Smooth muscle cell (in vitro differentiated cells): Measurements from ENCODE around the gene C16orf87. TPM values are rescaled to one million over a fixed set of nuclear protein-coding genes. Genes with fewer than 3 reads are reported as not detected.

Source experiments
- DNase-seq: peaks from one replicate; lab custom pipeline; 2025; ENCODE audit not compliant: unreplicated experiment; lab: John Stamatoyannopoulos, UW
- H2AFZ ChIP-seq: fragments of 200-600 bp; sonication (generic); 2 replicates; pipeline ENCODE4 v1.6.0; 2016; ENCODE audit warnings: antibody characterized with exemption, low read depth, mild to moderate bottlenecking
- H3F3A ChIP-seq: fragments of 200-600 bp; sonication (generic); 2 replicates; pipeline ENCODE4 v1.6.0; 2017; ENCODE audit warnings: antibody characterized with exemption, low read depth
- H3K27ac ChIP-seq: fragments of 200-600 bp; sonication (generic); 2 replicates; pipeline ENCODE4 v1.5.1; 2016; ENCODE audit warnings: low read depth, mild to moderate bottlenecking
- H3K27me3 ChIP-seq: fragments of 200-600 bp; sonication (generic); 2 replicates; pipeline ENCODE4 v1.6.1; 2016; ENCODE audit warnings: low read depth, mild to moderate bottlenecking
- H3K36me3 ChIP-seq: fragments of 200-600 bp; sonication (generic); 2 replicates; pipeline ENCODE4 v1.5.1; 2016; ENCODE audit warnings: low read depth
- H3K4me1 ChIP-seq: fragments of 200-600 bp; sonication (generic); 2 replicates; pipeline ENCODE4 v1.5.1; 2016; ENCODE audit warnings: low read depth
- H3K4me2 ChIP-seq: fragments of 200-600 bp; sonication (generic); 2 replicates; pipeline ENCODE4 v1.6.0; 2016; ENCODE audit warnings: mild to moderate bottlenecking
- H3K4me3 ChIP-seq: fragments of 200-600 bp; sonication (generic); 2 replicates; pipeline ENCODE4 v1.5.1; 2016; ENCODE audit warnings: mild to moderate bottlenecking
- H3K79me2 ChIP-seq: fragments of 200-600 bp; sonication (generic); 2 replicates; pipeline ENCODE4 v1.6.0; 2016; ENCODE audit warnings: low read depth, mild to moderate bottlenecking
- H3K9ac ChIP-seq: fragments of 200-600 bp; sonication (generic); 2 replicates; pipeline ENCODE4 v1.6.0; 2016; ENCODE audit warnings: low read depth
- H3K9me3 ChIP-seq: fragments of 200-600 bp; sonication (generic); replicated peaks from 2 replicates; pipeline ENCODE4 v1.5.1; 2016; ENCODE audit warnings: low read depth
- H4K20me1 ChIP-seq: fragments of 200-600 bp; sonication (generic); 2 replicates; pipeline ENCODE4 v1.6.0; 2016; ENCODE audit warnings: low read depth
- WGBS: methylation state at CpG from one replicate; pipeline ENCODE4 v1.1.7; 2016; ENCODE audit warnings: low lambda C conversion rate; 5-methylcytosine and 5-hydroxymethylcytosine counted together
- polyA plus RNA-seq: library from polyadenylated mRNA; unstranded; fragments of >200 nt; fragmentation: Nextera tagmentation; extraction: Ambion mirVana; gene quantifications from 2 replicates; pipeline ENCODE4 v1.2.1, GENCODE V29; 2016
- total RNA-seq: library from RNA; depleted of rRNA; stranded (reverse); fragments of >200 nt; gene quantifications from 2 replicates; pipeline ENCODE4 v1.2.3, GENCODE V29; 2014
- TF ChIP-seq, protein P1 (sequence below): fragments of 200-600 bp; sonication (generic); IDR thresholded peaks from 2 replicates; pipeline ENCODE4 v1.5.1; 2017; ENCODE audit warnings: borderline replicate concordance, mild to moderate bottlenecking, antibody characterized with exemption; ENCODE audit not compliant: insufficient read depth, poor library complexity, severe bottlenecking

Gene C16orf87
- total and polyA plus RNA-seq, 2 experiments from 2014 or later, result 19.6 to 21.5 TPM

GRCh38 chr16:46848768-46849764, 18.1 kb upstream of the C16orf87 start:
- H4K20me1 ChIP-seq, result no peaks in the 10 kb centered on the region
- no peaks in the 10 kb centered on the region for H3K36me3 ChIP-seq
- H3K27me3 ChIP-seq, result no peaks in the 10 kb centered on the region
- no peak for DNase-seq
- H3F3A ChIP-seq, result no peaks in the 10 kb centered on the region
- H3K79me2 ChIP-seq, result no peaks in the 10 kb centered on the region
- TF ChIP-seq, protein P1, sequence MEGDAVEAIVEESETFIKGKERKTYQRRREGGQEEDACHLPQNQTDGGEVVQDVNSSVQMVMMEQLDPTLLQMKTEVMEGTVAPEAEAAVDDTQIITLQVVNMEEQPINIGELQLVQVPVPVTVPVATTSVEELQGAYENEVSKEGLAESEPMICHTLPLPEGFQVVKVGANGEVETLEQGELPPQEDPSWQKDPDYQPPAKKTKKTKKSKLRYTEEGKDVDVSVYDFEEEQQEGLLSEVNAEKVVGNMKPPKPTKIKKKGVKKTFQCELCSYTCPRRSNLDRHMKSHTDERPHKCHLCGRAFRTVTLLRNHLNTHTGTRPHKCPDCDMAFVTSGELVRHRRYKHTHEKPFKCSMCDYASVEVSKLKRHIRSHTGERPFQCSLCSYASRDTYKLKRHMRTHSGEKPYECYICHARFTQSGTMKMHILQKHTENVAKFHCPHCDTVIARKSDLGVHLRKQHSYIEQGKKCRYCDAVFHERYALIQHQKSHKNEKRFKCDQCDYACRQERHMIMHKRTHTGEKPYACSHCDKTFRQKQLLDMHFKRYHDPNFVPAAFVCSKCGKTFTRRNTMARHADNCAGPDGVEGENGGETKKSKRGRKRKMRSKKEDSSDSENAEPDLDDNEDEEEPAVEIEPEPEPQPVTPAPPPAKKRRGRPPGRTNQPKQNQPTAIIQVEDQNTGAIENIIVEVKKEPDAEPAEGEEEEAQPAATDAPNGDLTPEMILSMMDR, result no peak
- H3K27ac ChIP-seq, result no peak overlapping the region
- no peak overlapping the region for H2AFZ ChIP-seq
- peaks cover 8% of the 10 kb centered on the region for H3K4me1 ChIP-seq
- no peak overlapping the region for H3K4me3 ChIP-seq
- no peak overlapping the region for H3K9ac ChIP-seq
- H3K4me2 ChIP-seq, result no peak overlapping the region
- WGBS, result 90% methylated on average over 5 of the region's 5 CpGs
- H3K9me3 ChIP-seq, result no peaks in the 10 kb centered on the region

- peaks cover 8% of the 10 kb centered on the region for H3K4me1 ChIP-seq
- H2AFZ ChIP-seq, result no peak overlapping the region
- WGBS, result 94% methylated on average over 5 of the region's 5 CpGs
- no peak overlapping the region for H3K4me2 ChIP-seq
- no peaks in the 10 kb centered on the region for H4K20me1 ChIP-seq
- no peak overlapping the region for H3K27ac ChIP-seq
- no peak overlapping the region for H3K9ac ChIP-seq
- no peak for DNase-seq
- TF ChIP-seq, protein P1, result no peak
- H3K27me3 ChIP-seq, result no peaks in the 10 kb centered on the region
- no peaks in the 10 kb centered on the region for H3K9me3 ChIP-seq
- H3K36me3 ChIP-seq, result no peaks in the 10 kb centered on the region
- no peaks in the 10 kb centered on the region for H3K79me2 ChIP-seq
- no peak overlapping the region for H3K4me3 ChIP-seq
- no peaks in the 10 kb centered on the region for H3F3A ChIP-seq
Measured at GRCh38 chr16:46845952-46846351, 15.0 kb upstream of the C16orf87 start.

DNA sequence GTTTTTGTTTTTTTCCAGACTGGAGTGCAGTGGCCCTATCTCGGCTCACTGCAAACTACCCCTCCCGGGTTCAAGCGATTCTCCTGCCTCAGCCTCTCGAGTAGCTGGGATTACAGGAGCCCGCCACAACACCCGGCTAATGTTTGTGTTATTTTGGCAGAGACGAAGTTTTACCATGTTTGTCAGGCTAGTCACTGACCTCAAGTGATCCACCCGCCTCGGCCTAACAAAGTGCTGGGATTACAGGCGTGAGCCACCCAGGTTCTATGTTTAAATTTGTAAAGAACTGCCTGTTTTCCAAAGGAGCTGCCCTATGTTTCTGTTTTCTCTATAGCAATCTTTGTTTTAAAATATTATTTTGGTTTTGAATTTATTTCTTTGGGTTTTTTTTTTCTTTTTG, 13.8 kb upstream of the C16orf87 start:
- H3K27me3 ChIP-seq, result no peaks in the 10 kb centered on the region
- no peaks in the 10 kb centered on the region for H3K36me3 ChIP-seq
- no peak overlapping the region for H3K4me2 ChIP-seq
- TF ChIP-seq, protein P1, result no peak
- H3K79me2 ChIP-seq, result no peaks in the 10 kb centered on the region
- no peak overlapping the region for H3K27ac ChIP-seq
- H3K4me3 ChIP-seq, result no peak overlapping the region
- H4K20me1 ChIP-seq, result no peaks in the 10 kb centered on the region
- no peak overlapping the region for H2AFZ ChIP-seq
- DNase-seq, result no peak
- no peaks in the 10 kb centered on the region for H3K9me3 ChIP-seq
- no peaks in the 10 kb centered on the region for H3F3A ChIP-seq
- no peak overlapping the region for H3K9ac ChIP-seq
- H3K4me1 ChIP-seq, result peaks cover 8% of the 10 kb centered on the region
- WGBS, result 46% methylated on average over 10 of the region's 10 CpGs
